K562 (cell line): ENCODE data around the gene RREB1. TPM values are rescaled to one million over a fixed set of nuclear protein-coding genes. Genes with fewer than 3 reads are reported as not detected.
A peak's percentile ranks its signal among the peaks of the same experiment; 100 is the strongest.

Source experiments
- ATAC-seq: fragments of 200-7000 bp; cut with Tn5 transposase; 3 replicates; pipeline ENCODE4 v1.9.1; 2020; ENCODE audit warnings: moderate library complexity
- BruUV-seq: library from RNA; stranded (reverse); fragments of 400-500 nt; replicated peaks from 2 replicates; lab custom pipeline; 2021; lab: Mats Ljungman, UMichigan
- CTCF ChIA-PET: fragments of 300-600 bp; formaldehyde crosslinking; extraction: SDS; loops from one replicate; lab custom pipeline; 2021; ENCODE audit warnings: low intra/inter-chr PET ratio; lab: Yijun Ruan, JAX
- POLR2A ChIA-PET: fragments of 300-600, 350-650 bp; sonication (Branson Sonifier 250); formaldehyde crosslinking; extraction: SDS; loops from one replicate; lab custom pipeline; 2021; ENCODE audit warnings: antibody characterized with exemption, inconsistent platforms; lab: Yijun Ruan, JAX
- DNase-seq, 4 experiments: peaks; one replicate each; pipeline versions ENCODE4 v3.0.0 to v3.0.0-alpha.2; 2011 to 2018; ENCODE audit warnings: low spot score in 3 of 4, mixed read lengths in 3 of 4; ENCODE audit errors: extremely low read depth in 1 of 4
- FAIRE-seq: peaks from 2 replicates; lab custom pipeline; 2011; peaks lifted over from hg19 to GRCh38; lab: Jason Lieb, UNC
- H2AFZ ChIP-seq: 2 replicates; pipeline ENCODE4 v1.6.0; 2011; ENCODE audit warnings: low read depth, low read length, control low read depth, inconsistent platforms
- H3K27ac ChIP-seq: fragments of 200-600 bp; 3 replicates; pipeline ENCODE4 v1.8.0; 2011; ENCODE audit warnings: low read depth, mild to moderate bottlenecking, control low read depth, inconsistent platforms, low read length, moderate library complexity, mixed read lengths; ENCODE audit errors: extremely low read depth
- H3K27me3 ChIP-seq, 2 experiments: fragments of 300-600 bp in 1 of 2; 2 replicates in 1 of 2; 3 replicates in 1 of 2; pipeline versions ENCODE4 v1.6.0 to v1.8.0; 2011; ENCODE audit warnings: inconsistent platforms in 2 of 2, low read length in 2 of 2, mild to moderate bottlenecking in 1 of 2, mixed read lengths in 1 of 2, moderate library complexity in 1 of 2; ENCODE audit not compliant: control insufficient read depth in 2 of 2, insufficient read depth in 2 of 2
- H3K36me3 ChIP-seq: fragments of 300-600 bp; 3 replicates; pipeline ENCODE4 v1.8.0; 2011; ENCODE audit warnings: mild to moderate bottlenecking, low read length, inconsistent platforms; ENCODE audit not compliant: control insufficient read depth, insufficient read depth
- H3K4me1 ChIP-seq, 2 experiments: fragments of 200-600 bp in 1 of 2; replicated peaks in 1 of 2; 2 replicates in 1 of 2; 3 replicates in 1 of 2; pipeline versions ENCODE4 v1.5.1 to v1.8.0; 2011; ENCODE audit warnings: inconsistent platforms in 2 of 2, low read length in 2 of 2, mild to moderate bottlenecking in 1 of 2, mixed read lengths in 1 of 2, moderate library complexity in 1 of 2; ENCODE audit not compliant: control insufficient read depth in 2 of 2, insufficient read depth in 2 of 2
- H3K4me2 ChIP-seq: 2 replicates; pipeline ENCODE4 v1.6.1; 2011; ENCODE audit warnings: low read length, control low read depth, inconsistent platforms, mixed read lengths; ENCODE audit not compliant: insufficient read depth
- H3K4me3 ChIP-seq: fragments of 200-600 bp; sonication (generic), shearing (Covaris generic); 2 replicates; pipeline ENCODE4 v1.5.1; 2016; ENCODE audit warnings: control low read depth, inconsistent platforms
- H3K79me2 ChIP-seq: fragments of 200-600 bp; 3 replicates; pipeline ENCODE4 v1.8.0; 2011; ENCODE audit warnings: low read length, inconsistent platforms; ENCODE audit not compliant: control insufficient read depth, insufficient read depth
- H3K9ac ChIP-seq, 2 experiments: 2 replicates each; pipeline versions ENCODE4 v1.6.0 to v1.6.1; 2011; ENCODE audit warnings: low read depth in 2 of 2, low read length in 2 of 2, control low read depth in 1 of 2, inconsistent platforms in 1 of 2, mild to moderate bottlenecking in 1 of 2, mixed read lengths in 1 of 2; ENCODE audit not compliant: insufficient read depth in 1 of 2
- H3K9me1 ChIP-seq: one replicate; pipeline ENCODE4 v1.6.0; 2011; ENCODE audit warnings: inconsistent platforms, mild to moderate bottlenecking, low read length, moderate library complexity; ENCODE audit not compliant: control insufficient read depth, insufficient read depth
- H3K9me3 ChIP-seq: replicated peaks from 2 replicates; pipeline ENCODE4 v1.5.1; 2011; ENCODE audit warnings: low read depth, low read length, inconsistent platforms; ENCODE audit not compliant: control insufficient read depth, insufficient read depth
- H4K20me1 ChIP-seq: replicated peaks from 2 replicates; pipeline ENCODE4 v1.6.1; 2011; ENCODE audit warnings: low read length, inconsistent platforms, mixed read lengths; ENCODE audit not compliant: control insufficient read depth, insufficient read depth
- CBX8 ChIP-seq: fragments of 200-600 bp; sonication (generic); IDR thresholded peaks from 2 replicates; pipeline ENCODE4 v1.6.1; 2012; ENCODE audit warnings: borderline replicate concordance, mixed run types, low read depth, mild to moderate bottlenecking, moderate library complexity, mixed read lengths, low read length, control low read depth, inconsistent platforms; ENCODE audit not compliant: poor library complexity, severe bottlenecking; ENCODE audit errors: extremely low read depth
- DACH1 ChIP-seq: fragments of 450-650 bp; IDR thresholded peaks from 2 replicates; pipeline ENCODE4 v1.6.1; 2018; ENCODE audit not compliant: partially characterized antibody
- FOXK2 ChIP-seq, 2 experiments: fragments of 450-650 bp; IDR thresholded peaks in 1 of 2; conservative IDR thresholded peaks in 1 of 2; 2 replicates each; pipeline ENCODE4 v1.6.1; 2016; ENCODE audit warnings: low read depth in 2 of 2, mild to moderate bottlenecking in 1 of 2
- MEIS2 ChIP-seq: fragments of 450-650 bp; IDR thresholded peaks from 2 replicates; pipeline ENCODE4 v1.6.1; 2014; ENCODE audit warnings: mild to moderate bottlenecking; ENCODE audit not compliant: partially characterized antibody
- MNT ChIP-seq, 2 experiments: fragments of 450-650 bp; conservative IDR thresholded peaks; 2 replicates each; pipeline ENCODE4 v1.6.1; 2017; ENCODE audit warnings: mild to moderate bottlenecking in 2 of 2, moderate library complexity in 2 of 2
- SMC3 ChIP-seq: conservative IDR thresholded peaks from 2 replicates; pipeline ENCODE4 v1.6.1; 2011; ENCODE audit warnings: low read depth, low read length, improper control_type of control experiment; ENCODE audit not compliant: insufficient read depth
- SRF ChIP-seq, 2 experiments: fragments of 250-450, 450-650 bp in 1 of 2; sonication (Bioruptor Pico) in 1 of 2; sonication (generic) in 1 of 2; formaldehyde crosslinking; IDR thresholded peaks; 2 replicates each; pipeline versions ENCODE4 v1.5.0 to v1.5.1; 2020 to 2022; ENCODE audit warnings: mild to moderate bottlenecking in 1 of 2, missing genetic modification reagents in 1 of 2
- TEAD1 ChIP-seq, 2 experiments: fragments of 450-650 bp in 1 of 2; sonication (generic) in 1 of 2; formaldehyde crosslinking; IDR thresholded peaks; 2 replicates each; pipeline versions ENCODE4 v1.4.0 to v1.8.0; 2020 to 2022; ENCODE audit warnings: mild to moderate bottlenecking in 2 of 2, missing genetic modification reagents in 1 of 2
- ZBTB40 ChIP-seq, 2 experiments: fragments of 450-650 bp in 1 of 2; sonication (generic) in 1 of 2; formaldehyde crosslinking in 1 of 2; IDR thresholded peaks; 2 replicates each; pipeline versions ENCODE4 v1.7.1 to v1.9.0; 2016 to 2022; ENCODE audit warnings: inconsistent platforms in 1 of 2, mild to moderate bottlenecking in 1 of 2, missing genetic modification reagents in 1 of 2
- WGBS: fragments of 100-300 bp; shearing (Covaris generic); methylation state at CpG from one replicate; pipeline ENCODE4 v1.1.6; 2016; ENCODE audit warnings: low coverage, mixed read lengths; ENCODE audit not compliant: insufficient coverage; ENCODE audit errors: missing lambda C conversion rate; 5-methylcytosine and 5-hydroxymethylcytosine counted together
- in situ Hi-C: fragments of 300-500 bp; cut with MboI; formaldehyde crosslinking; loops from 4 replicates; pipeline ENCODE4 v1.15.0; 2018; ENCODE audit warnings: inconsistent platforms, mixed read lengths
- intact Hi-C: fragments of 100-400 bp; cut with micrococcal nuclease; formaldehyde crosslinking; loops from 2 replicates; pipeline ENCODE4 v1.14.2; 2022
- polyA plus RNA-seq, 8 experiments: library from polyadenylated mRNA; depleted of rRNA in 4 of 8; stranded (reverse) in 5 of 8; unstranded in 3 of 8; fragments of >200 nt; fragmentation: Nextera tagmentation in 2 of 8; fragmentation: Illumina TruSeq in 1 of 8; extraction: Ambion mirVana in 2 of 8; extraction: Trizol in 1 of 8; gene quantifications; 2 replicates each; pipeline versions ENCODE4 v1.2.1 to v1.2.3, GENCODE V29; 2011 to 2014; ENCODE audit warnings: inconsistent platforms in 1 of 8, missing spikeins in 1 of 8
- total RNA-seq, 7 experiments: library from RNA; depleted of rRNA in 6 of 7; stranded (reverse); fragments of >200 nt in 6 of 7; fragmentation: Illumina TruSeq in 2 of 7; extraction: Trizol in 2 of 7; gene quantifications; 2 replicates each; pipeline versions ENCODE4 v1.2.1 to v1.2.3, GENCODE V29; 2011 to 2021; ENCODE audit warnings: low replicate concordance in 1 of 7

The RREB1 gene
- total and polyA plus RNA-seq, 9 of the 15 experiments (the other 6 are each of a cell fraction or from before 2014, with no cell fraction given), result 3.3 to 64.2 (median 19.3) TPM

DNA sequence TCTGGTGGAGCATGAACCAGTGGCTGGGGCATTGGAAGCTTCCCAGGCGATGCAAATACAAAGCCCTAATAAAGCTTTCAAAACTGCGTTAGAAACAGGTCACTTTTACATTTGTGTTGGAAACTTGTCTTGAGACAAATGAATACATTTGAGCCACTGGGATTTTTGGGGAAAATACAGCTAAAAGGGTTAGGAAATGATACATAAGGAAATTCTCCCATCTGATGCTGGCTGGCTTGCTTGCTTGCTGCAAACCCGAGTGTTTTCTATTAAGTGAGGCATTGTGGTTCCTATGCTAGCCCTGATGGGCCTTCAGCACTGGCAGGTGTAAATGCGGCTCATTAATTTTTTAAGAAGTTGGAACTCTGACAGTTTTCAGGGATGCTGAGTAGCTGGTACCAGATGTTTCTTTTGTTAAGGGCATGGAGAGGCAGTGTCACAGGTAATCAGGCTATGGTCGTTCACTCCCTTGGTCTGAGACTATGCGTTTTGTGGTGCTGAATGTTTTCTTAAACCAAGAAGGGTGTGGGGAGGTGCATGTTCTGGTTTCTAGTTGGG, 35.2 kb downstream of the RREB1 start:
- no peaks in the 10 kb centered on the region for H3K9me1 ChIP-seq
- peaks cover 24% of the 10 kb centered on the region for H3K36me3 ChIP-seq
- no TSS peak for BruUV-seq
- peak overlapping the region; percentile 65 for H3K4me2 ChIP-seq
- 20% methylated on average over 6 of the region's 6 CpGs for WGBS
- H3K9me3 ChIP-seq, result no peaks in the 10 kb centered on the region
- peaks cover 99% of the 10 kb centered on the region for H3K79me2 ChIP-seq
- DNase-seq, result peak in 2 of 4 experiments; percentile 60 to 65
- in situ Hi-C loops, result no loop called here
- ChIA-PET POLR2A (interaction anchor here (0.8 to 2.6 kb wide), 13 partner anchors 9 to 441 kb away, joined by 3 to 14 read pairs (median 4); no protein-coding TSS in a partner anchor), CTCF (no interaction called here)
- H2AFZ ChIP-seq, result no peak overlapping the region
- no peak for ATAC-seq
- no peak overlapping the region for H3K4me3 ChIP-seq
- peak overlapping the region; percentile 92 for H3K27ac ChIP-seq
- H3K9ac ChIP-seq, result peak overlapping the region in 1 of 2 experiments; percentile 71; a peak in 3 of 4 replicates
- intact Hi-C loops, result loop anchor here (1.0 kb wide), 1 partner anchor 22 kb away; no protein-coding TSS in a partner anchor
- peaks cover 50 to 86% of the 10 kb centered on the region in 2 experiments for H3K4me1 ChIP-seq
- no peak for FAIRE-seq
- no peaks in the 10 kb centered on the region for H3K27me3 ChIP-seq
- no peaks in the 10 kb centered on the region for H4K20me1 ChIP-seq
- TF ChIP-seq MNT (conservative IDR thresholded peaks at IDR 0.05), result no peak; a peak in 1 of 4 replicates
- 0 out of 4 replicates have a peak, but pooled peaks of 1 of the 2 experiments have one; percentile 2 for TF ChIP-seq TEAD1 (CRISPR knock-in tag; IDR thresholded peaks at IDR 0.05)
- TF ChIP-seq CBX8, result no peak
- TF ChIP-seq ZBTB40 (IDR thresholded peaks at IDR 0.05), result 0 out of 2 replicates have a peak, but pooled peaks have one; percentile 11
- TF ChIP-seq ZBTB40 (CRISPR knock-in tag; IDR thresholded peaks at IDR 0.05), result no peak
- no peak for TF ChIP-seq SRF (CRISPR knock-in tag; IDR thresholded peaks at IDR 0.05)
- TF ChIP-seq SMC3, result no peak
- TF ChIP-seq MEIS2, result peak; percentile 50
- no peak for TF ChIP-seq FOXK2 (conservative IDR thresholded peaks at IDR 0.05 in 1 of 2, IDR thresholded peaks at IDR 0.05 in 1 of 2; ENCODE audit: low read depth in 2 of 2)
- peak; percentile 45 for TF ChIP-seq DACH1
